HepG2 (cell line): Measurements from ENCODE around the gene TEKT5. TPM values are rescaled to one million over a fixed set of nuclear protein-coding genes. Genes with fewer than 3 reads are reported as not detected.
A peak's percentile ranks its signal among the peaks of the same experiment; 100 is the strongest.

Experiments used
- CBX1 ChIP-seq: IDR thresholded peaks from one replicate; pipeline ENCODE4 v1.6.1; 2016; ENCODE audit warnings: antibody characterized with exemption, low read depth
- FOSL1 ChIP-seq: sonication (generic); formaldehyde crosslinking; IDR thresholded peaks from 2 replicates; pipeline ENCODE4 v1.9.0; 2021; ENCODE audit warnings: missing genetic modification reagents, borderline replicate concordance
- MYC ChIP-seq: sonication (generic); formaldehyde crosslinking; IDR thresholded peaks from 2 replicates; pipeline ENCODE4 v1.9.0; 2021; ENCODE audit warnings: missing genetic modification reagents, borderline replicate concordance
- SMAD9 ChIP-seq: sonication (generic); formaldehyde crosslinking; IDR thresholded peaks from 2 replicates; pipeline ENCODE4 v1.5.1; 2020; ENCODE audit warnings: mild to moderate bottlenecking, missing genetic modification reagents
- TMF1 ChIP-seq: sonication (generic); formaldehyde crosslinking; IDR thresholded peaks from 2 replicates; pipeline ENCODE4 v1.8.1; 2022; ENCODE audit warnings: low read depth, missing genetic modification reagents
- ZBTB1 ChIP-seq: sonication (generic); formaldehyde crosslinking; IDR thresholded peaks from 2 replicates; pipeline ENCODE4 v1.4.0; 2020; ENCODE audit warnings: missing genetic modification reagents, borderline replicate concordance
- ZEB1 ChIP-seq: IDR thresholded peaks from 2 replicates; pipeline ENCODE4 v1.6.1; 2012; ENCODE audit warnings: mild to moderate bottlenecking, low read depth, inconsistent platforms; ENCODE audit not compliant: insufficient replicate concordance
- ZFY ChIP-seq: sonication (generic); formaldehyde crosslinking; IDR thresholded peaks from 2 replicates; pipeline ENCODE4 v1.4.0; 2020; ENCODE audit warnings: missing genetic modification reagents
- ZMYM4 ChIP-seq: sonication (generic); formaldehyde crosslinking; IDR thresholded peaks from 2 replicates; pipeline ENCODE4 v1.8.1; 2023; ENCODE audit warnings: mild to moderate bottlenecking, missing genetic modification reagents
- ZNF142 ChIP-seq: sonication (generic); formaldehyde crosslinking; IDR thresholded peaks from 2 replicates; pipeline ENCODE4 v1.4.0; 2020; ENCODE audit warnings: missing genetic modification reagents
- ZNF251 ChIP-seq: sonication (generic); formaldehyde crosslinking; IDR thresholded peaks from 2 replicates; pipeline ENCODE4 v1.9.0; 2021; ENCODE audit warnings: mild to moderate bottlenecking, missing genetic modification reagents
- ZNF337 ChIP-seq: sonication (generic); formaldehyde crosslinking; IDR thresholded peaks from 2 replicates; pipeline ENCODE4 v1.5.1; 2020; ENCODE audit warnings: missing genetic modification reagents, low read depth, mild to moderate bottlenecking, borderline replicate concordance
- ZNF33B ChIP-seq: sonication (generic); formaldehyde crosslinking; IDR thresholded peaks from 2 replicates; pipeline ENCODE4 v1.5.1; 2020; ENCODE audit warnings: mild to moderate bottlenecking, missing genetic modification reagents
- ZNF430 ChIP-seq: sonication (generic); formaldehyde crosslinking; IDR thresholded peaks from 2 replicates; pipeline ENCODE4 v1.9.0; 2021; ENCODE audit warnings: mild to moderate bottlenecking, missing genetic modification reagents
- polyA plus RNA-seq, 8 experiments: library from polyadenylated mRNA; depleted of rRNA in 3 of 8; stranded (reverse) in 7 of 8; unstranded in 1 of 8; fragments of >200 nt; fragmentation: Illumina TruSeq in 4 of 8; extraction: Trizol in 4 of 8; gene quantifications; 2 replicates each; pipeline versions ENCODE4 v1.2.1 to v1.2.3, GENCODE V29; 2011 to 2016; ENCODE audit warnings: low read depth in 4 of 8, missing spikeins in 1 of 8, mixed read lengths in 1 of 8; ENCODE audit not compliant: insufficient read depth in 1 of 8
- total RNA-seq, 5 experiments: library from RNA; depleted of rRNA; stranded (reverse); fragments of >200 nt; fragmentation: Illumina TruSeq; extraction: Trizol; gene quantifications; 2 replicates each; pipeline ENCODE4 v1.2.3, GENCODE V29; 2016; ENCODE audit warnings: low read depth in 1 of 5
- TF ChIP-seq, protein P1 (sequence below): sonication (generic); formaldehyde crosslinking; IDR thresholded peaks from 2 replicates; pipeline ENCODE4 v1.9.0; 2021; ENCODE audit warnings: mild to moderate bottlenecking, missing genetic modification reagents
- TF ChIP-seq, protein P2 (sequence below): sonication (generic); formaldehyde crosslinking; IDR thresholded peaks from 2 replicates; pipeline ENCODE4 v1.5.1; 2020; ENCODE audit warnings: mild to moderate bottlenecking, missing genetic modification reagents, moderate library complexity

The TEKT5 gene
- total and polyA plus RNA-seq, 2 of the 13 experiments (the other 11 are each of a cell fraction or from before 2014, with no cell fraction given): 0.16 TPM; not detected in 1

DNA sequence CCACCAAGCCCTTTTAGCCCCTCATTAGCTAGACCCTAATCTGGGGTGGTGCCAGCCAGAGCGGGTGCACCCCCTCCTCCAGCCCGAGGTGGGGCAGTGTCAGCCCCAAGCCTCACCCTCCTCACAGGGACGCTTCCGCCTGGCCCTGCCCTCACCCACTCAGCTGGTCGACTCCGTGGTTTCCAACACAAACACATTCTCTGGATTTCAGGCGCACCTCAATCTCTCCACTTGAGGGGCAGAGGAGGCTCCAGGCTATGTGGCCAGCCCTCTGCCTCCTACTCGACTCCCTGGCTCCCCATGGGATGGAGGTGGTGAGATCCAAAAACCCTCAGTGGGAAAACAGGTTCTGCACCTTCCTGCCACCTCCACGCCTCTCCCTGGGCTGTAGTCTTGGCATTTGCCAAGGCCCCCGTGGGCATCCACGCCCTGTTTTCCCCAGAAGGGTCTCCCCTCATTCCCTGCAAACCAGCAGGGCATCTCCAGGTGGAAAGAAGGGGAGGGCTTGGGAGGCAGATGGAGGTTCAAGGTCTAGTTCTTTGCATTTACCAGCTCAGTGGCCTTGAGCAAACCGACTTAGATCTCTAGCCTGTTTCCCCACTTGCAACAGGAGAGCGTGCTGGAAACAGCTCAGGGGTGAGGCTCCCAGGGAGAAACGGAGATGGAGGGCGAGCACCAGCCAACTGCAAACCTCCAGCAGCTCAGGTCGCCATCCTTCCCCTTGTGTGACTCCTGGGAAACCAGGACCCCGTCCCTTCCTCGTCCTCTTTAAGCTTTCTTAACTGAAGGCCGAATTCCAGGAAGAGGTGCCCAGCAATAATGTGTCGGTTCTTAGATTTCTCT lies 116.0 kb downstream of the TEKT5 start (continued):
- TF ChIP-seq, protein P1, sequence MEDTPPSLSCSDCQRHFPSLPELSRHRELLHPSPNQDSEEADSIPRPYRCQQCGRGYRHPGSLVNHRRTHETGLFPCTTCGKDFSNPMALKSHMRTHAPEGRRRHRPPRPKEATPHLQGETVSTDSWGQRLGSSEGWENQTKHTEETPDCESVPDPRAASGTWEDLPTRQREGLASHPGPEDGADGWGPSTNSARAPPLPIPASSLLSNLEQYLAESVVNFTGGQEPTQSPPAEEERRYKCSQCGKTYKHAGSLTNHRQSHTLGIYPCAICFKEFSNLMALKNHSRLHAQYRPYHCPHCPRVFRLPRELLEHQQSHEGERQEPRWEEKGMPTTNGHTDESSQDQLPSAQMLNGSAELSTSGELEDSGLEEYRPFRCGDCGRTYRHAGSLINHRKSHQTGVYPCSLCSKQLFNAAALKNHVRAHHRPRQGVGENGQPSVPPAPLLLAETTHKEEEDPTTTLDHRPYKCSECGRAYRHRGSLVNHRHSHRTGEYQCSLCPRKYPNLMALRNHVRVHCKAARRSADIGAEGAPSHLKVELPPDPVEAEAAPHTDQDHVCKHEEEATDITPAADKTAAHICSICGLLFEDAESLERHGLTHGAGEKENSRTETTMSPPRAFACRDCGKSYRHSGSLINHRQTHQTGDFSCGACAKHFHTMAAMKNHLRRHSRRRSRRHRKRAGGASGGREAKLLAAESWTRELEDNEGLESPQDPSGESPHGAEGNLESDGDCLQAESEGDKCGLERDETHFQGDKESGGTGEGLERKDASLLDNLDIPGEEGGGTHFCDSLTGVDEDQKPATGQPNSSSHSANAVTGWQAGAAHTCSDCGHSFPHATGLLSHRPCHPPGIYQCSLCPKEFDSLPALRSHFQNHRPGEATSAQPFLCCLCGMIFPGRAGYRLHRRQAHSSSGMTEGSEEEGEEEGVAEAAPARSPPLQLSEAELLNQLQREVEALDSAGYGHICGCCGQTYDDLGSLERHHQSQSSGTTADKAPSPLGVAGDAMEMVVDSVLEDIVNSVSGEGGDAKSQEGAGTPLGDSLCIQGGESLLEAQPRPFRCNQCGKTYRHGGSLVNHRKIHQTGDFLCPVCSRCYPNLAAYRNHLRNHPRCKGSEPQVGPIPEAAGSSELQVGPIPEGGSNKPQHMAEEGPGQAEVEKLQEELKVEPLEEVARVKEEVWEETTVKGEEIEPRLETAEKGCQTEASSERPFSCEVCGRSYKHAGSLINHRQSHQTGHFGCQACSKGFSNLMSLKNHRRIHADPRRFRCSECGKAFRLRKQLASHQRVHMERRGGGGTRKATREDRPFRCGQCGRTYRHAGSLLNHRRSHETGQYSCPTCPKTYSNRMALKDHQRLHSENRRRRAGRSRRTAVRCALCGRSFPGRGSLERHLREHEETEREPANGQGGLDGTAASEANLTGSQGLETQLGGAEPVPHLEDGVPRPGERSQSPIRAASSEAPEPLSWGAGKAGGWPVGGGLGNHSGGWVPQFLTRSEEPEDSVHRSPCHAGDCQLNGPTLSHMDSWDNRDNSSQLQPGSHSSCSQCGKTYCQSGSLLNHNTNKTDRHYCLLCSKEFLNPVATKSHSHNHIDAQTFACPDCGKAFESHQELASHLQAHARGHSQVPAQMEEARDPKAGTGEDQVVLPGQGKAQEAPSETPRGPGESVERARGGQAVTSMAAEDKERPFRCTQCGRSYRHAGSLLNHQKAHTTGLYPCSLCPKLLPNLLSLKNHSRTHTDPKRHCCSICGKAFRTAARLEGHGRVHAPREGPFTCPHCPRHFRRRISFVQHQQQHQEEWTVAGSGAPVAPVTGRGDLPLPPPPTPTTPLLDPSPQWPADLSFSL (CRISPR knock-in tag): no peak
- no peak for TF ChIP-seq ZEB1
- TF ChIP-seq ZFY (CRISPR knock-in tag): no peak
- TF ChIP-seq MYC: no peak; the same call in 1 of the 2 replicates
- peak; percentile 41; the same call in 1 of the 2 replicates for TF ChIP-seq ZNF430 (CRISPR knock-in tag)
- no peak for TF ChIP-seq ZMYM4 (CRISPR knock-in tag)
- TF ChIP-seq FOSL1: no peak
- TF ChIP-seq SMAD9 (CRISPR knock-in tag): 0 out of 2 replicates have a peak, but pooled peaks have one; percentile 71
- TF ChIP-seq ZNF142 (CRISPR knock-in tag): no peak
- no peak for TF ChIP-seq ZNF251 (CRISPR knock-in tag)
- TF ChIP-seq CBX1: no peak
- TF ChIP-seq ZNF33B (CRISPR knock-in tag): 0 out of 2 replicates have a peak, but pooled peaks have one; percentile 26
- TF ChIP-seq ZNF337 (CRISPR knock-in tag): no peak
- no peak for TF ChIP-seq TMF1 (CRISPR knock-in tag)
- no peak for TF ChIP-seq ZBTB1
- TF ChIP-seq, protein P2, sequence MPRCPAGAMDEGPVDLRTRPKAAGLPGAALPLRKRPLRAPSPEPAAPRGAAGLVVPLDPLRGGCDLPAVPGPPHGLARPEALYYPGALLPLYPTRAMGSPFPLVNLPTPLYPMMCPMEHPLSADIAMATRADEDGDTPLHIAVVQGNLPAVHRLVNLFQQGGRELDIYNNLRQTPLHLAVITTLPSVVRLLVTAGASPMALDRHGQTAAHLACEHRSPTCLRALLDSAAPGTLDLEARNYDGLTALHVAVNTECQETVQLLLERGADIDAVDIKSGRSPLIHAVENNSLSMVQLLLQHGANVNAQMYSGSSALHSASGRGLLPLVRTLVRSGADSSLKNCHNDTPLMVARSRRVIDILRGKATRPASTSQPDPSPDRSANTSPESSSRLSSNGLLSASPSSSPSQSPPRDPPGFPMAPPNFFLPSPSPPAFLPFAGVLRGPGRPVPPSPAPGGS (CRISPR knock-in tag): no peak; the same call in none of the 2 replicates
